Measurements from ENCODE around the gene FBXL7.

Gene FBXL7

DNA sequence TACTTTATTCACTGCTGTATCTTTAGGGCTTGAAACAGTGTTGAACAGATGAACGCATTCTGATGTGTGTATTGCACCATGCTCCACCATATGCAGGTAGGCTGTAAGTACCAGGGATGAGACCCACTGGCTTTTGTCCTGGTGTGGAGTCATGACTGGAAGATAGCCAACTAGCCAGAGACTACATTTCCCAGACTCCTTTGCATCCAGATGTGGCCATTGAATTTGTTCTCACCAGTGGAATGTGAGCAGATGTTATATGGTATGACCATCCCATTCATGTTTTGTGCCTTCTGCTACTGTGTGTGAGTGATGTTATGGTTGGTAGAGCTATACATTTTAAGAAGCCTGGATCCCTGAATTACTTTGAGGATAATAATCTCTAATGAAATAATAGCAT is 7.4 kb upstream of the FBXL7 start:
- Histone ChIP-seq H4K20me1 (ENCODE audit: insufficient read depth, low read length) (no peaks in the 10 kb centered on the region), H3K9me2 (ENCODE audit: low read depth, low read length) (no peaks in the 10 kb centered on the region), H2AFZ (ENCODE audit: low read length) (no peak overlapping the region), H3K27ac (ENCODE audit: low read depth, low read length, poor library complexity, severe bottlenecking) (no peak overlapping the region), H3K4me2 (ENCODE audit: low read length) (no peak overlapping the region), H3K79me2 (ENCODE audit: insufficient read depth, low read length) (no peaks in the 10 kb centered on the region), H3K36me3 (ENCODE audit: insufficient read depth, low read length) (no peaks in the 10 kb centered on the region), H3F3A (ENCODE audit: insufficient read depth, low read length) (no peaks in the 10 kb centered on the region), H3K9me3 (ENCODE audit: low read length) (no peaks in the 10 kb centered on the region), H3K9ac (ENCODE audit: low read length) (no peak overlapping the region), H3K4me3 (ENCODE audit: low read depth, low read length, poor library complexity, severe bottlenecking) (no peak overlapping the region), H3K4me1 (ENCODE audit: insufficient read depth, low read length, severe bottlenecking) (no peaks in the 10 kb centered on the region), H3K27me3 (ENCODE audit: insufficient read depth, low read length) (no peaks in the 10 kb centered on the region)
- TF ChIP-seq, protein P1, sequence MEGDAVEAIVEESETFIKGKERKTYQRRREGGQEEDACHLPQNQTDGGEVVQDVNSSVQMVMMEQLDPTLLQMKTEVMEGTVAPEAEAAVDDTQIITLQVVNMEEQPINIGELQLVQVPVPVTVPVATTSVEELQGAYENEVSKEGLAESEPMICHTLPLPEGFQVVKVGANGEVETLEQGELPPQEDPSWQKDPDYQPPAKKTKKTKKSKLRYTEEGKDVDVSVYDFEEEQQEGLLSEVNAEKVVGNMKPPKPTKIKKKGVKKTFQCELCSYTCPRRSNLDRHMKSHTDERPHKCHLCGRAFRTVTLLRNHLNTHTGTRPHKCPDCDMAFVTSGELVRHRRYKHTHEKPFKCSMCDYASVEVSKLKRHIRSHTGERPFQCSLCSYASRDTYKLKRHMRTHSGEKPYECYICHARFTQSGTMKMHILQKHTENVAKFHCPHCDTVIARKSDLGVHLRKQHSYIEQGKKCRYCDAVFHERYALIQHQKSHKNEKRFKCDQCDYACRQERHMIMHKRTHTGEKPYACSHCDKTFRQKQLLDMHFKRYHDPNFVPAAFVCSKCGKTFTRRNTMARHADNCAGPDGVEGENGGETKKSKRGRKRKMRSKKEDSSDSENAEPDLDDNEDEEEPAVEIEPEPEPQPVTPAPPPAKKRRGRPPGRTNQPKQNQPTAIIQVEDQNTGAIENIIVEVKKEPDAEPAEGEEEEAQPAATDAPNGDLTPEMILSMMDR (IDR thresholded peaks at IDR 0.05; ENCODE audit: low read length), result no peak
- no peak for TF ChIP-seq EZH2 (IDR thresholded peaks at IDR 0.05; ENCODE audit: borderline replicate concordance, low read length)

DNA sequence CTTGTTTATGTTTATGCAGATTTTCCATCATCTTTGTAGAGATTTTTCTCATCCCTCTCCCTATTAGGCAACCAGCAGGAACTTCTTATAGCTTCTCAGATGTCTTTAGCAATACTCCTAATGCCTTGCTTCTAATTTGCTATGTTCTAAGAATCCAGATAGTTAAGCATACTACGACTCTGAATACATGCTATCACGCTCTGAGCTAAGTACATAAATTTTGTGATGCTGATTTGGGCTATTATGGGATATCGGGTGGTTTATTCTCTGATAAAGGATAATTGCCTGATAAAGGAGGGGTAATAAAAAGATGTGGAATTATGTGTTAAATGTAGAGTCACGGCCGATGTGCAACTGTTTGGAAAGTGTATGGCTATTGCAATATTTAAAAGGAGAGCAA is 6.5 kb upstream of the FBXL7 start:
- Histone ChIP-seq H3K4me2 (ENCODE audit: low read length) (no peak overlapping the region), H3K79me2 (ENCODE audit: insufficient read depth, low read length) (no peaks in the 10 kb centered on the region)

DNA sequence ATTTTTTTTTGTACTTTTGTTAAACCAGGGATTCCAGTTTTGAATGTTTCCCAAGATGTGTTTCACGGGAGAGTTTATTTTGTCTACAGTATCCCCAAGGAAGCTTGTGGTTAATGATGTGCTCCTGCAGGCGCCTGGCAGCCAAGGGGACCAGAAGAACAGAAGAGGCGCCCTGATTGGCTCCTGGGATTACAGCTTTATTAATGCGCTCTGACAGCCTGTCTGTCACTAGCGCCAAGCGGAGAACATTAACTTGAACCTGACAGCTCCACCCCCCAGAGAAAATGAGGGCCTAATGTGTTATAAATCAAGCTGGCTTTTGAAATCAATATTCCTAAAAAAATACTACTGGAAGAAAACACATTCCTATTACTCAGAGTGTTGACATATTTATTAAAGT is 5.0 kb upstream of the FBXL7 start:
- TF ChIP-seq EZH2 (IDR thresholded peaks at IDR 0.05; ENCODE audit: borderline replicate concordance, low read length), result no peak
- TF ChIP-seq, protein P1 (IDR thresholded peaks at IDR 0.05; ENCODE audit: low read length), result no peak
- H3K9ac ChIP-seq (ENCODE audit: low read length), result no peak overlapping the region
- no peaks in the 10 kb centered on the region for H3K9me3 ChIP-seq (ENCODE audit: low read length)
- no peak overlapping the region for H3K27ac ChIP-seq (ENCODE audit: low read depth, low read length, poor library complexity, severe bottlenecking)
- H4K20me1 ChIP-seq (ENCODE audit: insufficient read depth, low read length), result no peaks in the 10 kb centered on the region
- H3K4me2 ChIP-seq (ENCODE audit: low read length), result no peak overlapping the region
- H3F3A ChIP-seq (ENCODE audit: insufficient read depth, low read length), result no peaks in the 10 kb centered on the region
- no peaks in the 10 kb centered on the region for H3K79me2 ChIP-seq (ENCODE audit: insufficient read depth, low read length)
- no peak overlapping the region for H3K4me3 ChIP-seq (ENCODE audit: low read depth, low read length, poor library complexity, severe bottlenecking)
- H3K27me3 ChIP-seq (ENCODE audit: insufficient read depth, low read length), result no peaks in the 10 kb centered on the region
- no peaks in the 10 kb centered on the region for H3K36me3 ChIP-seq (ENCODE audit: insufficient read depth, low read length)
- no peaks in the 10 kb centered on the region for H3K4me1 ChIP-seq (ENCODE audit: insufficient read depth, low read length, severe bottlenecking)
- H3K9me2 ChIP-seq (ENCODE audit: low read depth, low read length), result no peaks in the 10 kb centered on the region
- H2AFZ ChIP-seq (ENCODE audit: low read length), result no peak overlapping the region

More for the DNA sequence above, 6.5 kb upstream of the FBXL7 start:
- Histone ChIP-seq H3K9me2 (ENCODE audit: low read depth, low read length) (no peaks in the 10 kb centered on the region), H3K4me1 (ENCODE audit: insufficient read depth, low read length, severe bottlenecking) (no peaks in the 10 kb centered on the region), H3K27ac (ENCODE audit: low read depth, low read length, poor library complexity, severe bottlenecking) (no peak overlapping the region), H2AFZ (ENCODE audit: low read length) (no peak overlapping the region), H3K9me3 (ENCODE audit: low read length) (no peaks in the 10 kb centered on the region), H3F3A (ENCODE audit: insufficient read depth, low read length) (no peaks in the 10 kb centered on the region), H3K4me3 (ENCODE audit: low read depth, low read length, poor library complexity, severe bottlenecking) (no peak overlapping the region), H3K9ac (ENCODE audit: low read length) (no peak overlapping the region), H3K36me3 (ENCODE audit: insufficient read depth, low read length) (no peaks in the 10 kb centered on the region), H4K20me1 (ENCODE audit: insufficient read depth, low read length) (no peaks in the 10 kb centered on the region), H3K27me3 (ENCODE audit: insufficient read depth, low read length) (no peaks in the 10 kb centered on the region)
- TF ChIP-seq EZH2 (IDR thresholded peaks at IDR 0.05; ENCODE audit: borderline replicate concordance, low read length), result no peak
- TF ChIP-seq, protein P1 (IDR thresholded peaks at IDR 0.05; ENCODE audit: low read length), result no peak
